GM23338 (cell line): ENCODE measurements around the gene PRELP. TPM values are rescaled to one million over a fixed set of nuclear protein-coding genes. Genes with fewer than 3 reads are reported as not detected.

Source experiments
- ATAC-seq: fragments of 200-7000 bp; cut with Tn5 transposase; 3 replicates; pipeline ENCODE4 v1.9.1; 2020
- DNase-seq: peaks from one replicate; pipeline ENCODE4 v3.0.0-alpha.2; 2015; ENCODE audit warnings: low spot score
- H2AFZ ChIP-seq: fragments of 200-600 bp; sonication (generic); 2 replicates; pipeline ENCODE4 v1.8.0; 2016; ENCODE audit warnings: antibody characterized with exemption, mild to moderate bottlenecking, moderate library complexity
- H3F3A ChIP-seq: fragments of 200-600 bp; sonication (generic); replicated peaks from 2 replicates; pipeline ENCODE4 v1.8.0; 2017; ENCODE audit warnings: antibody characterized with exemption, mixed run types, low read depth
- H3K27ac ChIP-seq: fragments of 200-600 bp; sonication (generic); 2 replicates; pipeline ENCODE4 v1.6.1; 2016; ENCODE audit warnings: low read depth
- H3K27me3 ChIP-seq: fragments of 200-600 bp; sonication (generic); 2 replicates; pipeline ENCODE4 v1.8.0; 2016; ENCODE audit warnings: mild to moderate bottlenecking, mixed run types, moderate library complexity; ENCODE audit not compliant: insufficient read depth
- H3K36me3 ChIP-seq: fragments of 200-600 bp; sonication (generic); 2 replicates; pipeline ENCODE4 v1.8.0; 2016; ENCODE audit warnings: mild to moderate bottlenecking; ENCODE audit not compliant: insufficient read depth
- H3K4me1 ChIP-seq: fragments of 200-600 bp; sonication (generic); 2 replicates; pipeline ENCODE4 v1.8.0; 2016; ENCODE audit warnings: mild to moderate bottlenecking, moderate library complexity; ENCODE audit not compliant: insufficient read depth
- H3K4me2 ChIP-seq: fragments of 200-600 bp; sonication (generic); 2 replicates; pipeline ENCODE4 v1.7.1; 2017; ENCODE audit warnings: mixed run types
- H3K4me3 ChIP-seq: fragments of 200-600 bp; sonication (generic); 2 replicates; pipeline ENCODE4 v1.6.1; 2016; ENCODE audit warnings: mixed run types
- H3K79me2 ChIP-seq: fragments of 200-600 bp; sonication (generic); replicated peaks from 2 replicates; pipeline ENCODE4 v1.8.0; 2017; ENCODE audit warnings: mild to moderate bottlenecking; ENCODE audit not compliant: insufficient read depth
- H3K9me2 ChIP-seq: fragments of 200-600 bp; sonication (generic); 2 replicates; pipeline ENCODE4 v1.8.0; 2017; ENCODE audit not compliant: insufficient read depth
- H4K20me1 ChIP-seq: fragments of 200-600 bp; sonication (generic); replicated peaks from 2 replicates; pipeline ENCODE4 v1.8.0; 2017; ENCODE audit warnings: mild to moderate bottlenecking; ENCODE audit not compliant: insufficient read depth
- H3K27ac Mint-ChIP-seq: 2 replicates; pipeline ENCODE4 v1.8.0; 2020; ENCODE audit warnings: inconsistent platforms, mild to moderate bottlenecking, moderate library complexity, mixed read lengths
- H3K27me3 Mint-ChIP-seq: 3 replicates; pipeline ENCODE4 v1.8.0; 2022; ENCODE audit warnings: low read depth, mild to moderate bottlenecking, moderate library complexity, mixed read lengths, inconsistent platforms; ENCODE audit not compliant: insufficient read depth, poor library complexity
- H3K36me3 Mint-ChIP-seq: 3 replicates; pipeline ENCODE4 v1.8.0; 2021; ENCODE audit warnings: low read depth, mild to moderate bottlenecking, inconsistent platforms, moderate library complexity, mixed read lengths
- H3K4me1 Mint-ChIP-seq: 3 replicates; pipeline ENCODE4 v1.8.0; 2020; ENCODE audit warnings: mild to moderate bottlenecking, inconsistent platforms, mixed read lengths
- H3K4me3 Mint-ChIP-seq: 3 replicates; pipeline ENCODE4 v1.8.0; 2021; ENCODE audit warnings: moderate library complexity, mild to moderate bottlenecking, inconsistent platforms, mixed read lengths
- H3K9me3 Mint-ChIP-seq: 3 replicates; pipeline ENCODE4 v1.8.0; 2020; ENCODE audit warnings: moderate library complexity, mild to moderate bottlenecking, inconsistent platforms, mixed read lengths
- CREB1 ChIP-seq: fragments of 250-450 bp; sonication (Bioruptor Pico); IDR thresholded peaks from 2 replicates; pipeline ENCODE4 v1.5.0; 2020; ENCODE audit warnings: low read depth, mild to moderate bottlenecking, moderate library complexity
- CTCF ChIP-seq, 2 experiments: fragments of 200-600 bp in 1 of 2; sonication (generic) in 1 of 2; conservative IDR thresholded peaks; 2 replicates each; pipeline versions ENCODE4 v1.5.1 to v1.6.1; 2016 to 2017; ENCODE audit warnings: antibody characterized with exemption in 2 of 2, low read depth in 2 of 2, mild to moderate bottlenecking in 2 of 2, moderate library complexity in 1 of 2
- ETS1 ChIP-seq: IDR thresholded peaks from 2 replicates; pipeline ENCODE4 v1.6.1; 2016; ENCODE audit warnings: antibody characterized with exemption
- NANOG ChIP-seq: IDR thresholded peaks from 2 replicates; pipeline ENCODE4 v1.6.1; 2016; ENCODE audit warnings: antibody characterized with exemption, borderline replicate concordance
- POLR2AphosphoS5 ChIP-seq: IDR thresholded peaks from 2 replicates; pipeline ENCODE4 v1.6.1; 2016; ENCODE audit warnings: antibody characterized with exemption, low read depth
- ZNF331 ChIP-seq: fragments of 250-450 bp; sonication (Bioruptor Pico); IDR thresholded peaks from 2 replicates; pipeline ENCODE4 v1.5.0; 2020; ENCODE audit warnings: low read depth, mild to moderate bottlenecking, moderate library complexity
- ZNF462 ChIP-seq: fragments of 250-450 bp; sonication (Bioruptor Pico); IDR thresholded peaks from 2 replicates; pipeline ENCODE4 v1.5.0; 2020; ENCODE audit warnings: mild to moderate bottlenecking, moderate library complexity
- polyA plus RNA-seq: library from polyadenylated mRNA; unstranded; fragments of >200 nt; fragmentation: Nextera tagmentation; extraction: Ambion mirVana; gene quantifications from 2 replicates; pipeline ENCODE4 v1.2.1, GENCODE V29; 2016
- total RNA-seq: library from RNA; depleted of rRNA; stranded (reverse); fragments of >200 nt; shearing (Covaris generic); gene quantifications from 2 replicates; pipeline ENCODE4 v1.2.3, GENCODE V29; 2014

PRELP gene
- total and polyA plus RNA-seq, 2 experiments from 2014 or later = 0.03 TPM

- no peaks in the 10 kb centered on the region for H3K9me3 Mint-ChIP-seq
- H2AFZ ChIP-seq = no peak overlapping the region
- H3K4me3 Mint-ChIP-seq = no peak overlapping the region
Observed at GRCh38 chr1:203462143-203462542, 13.5 kb upstream of the PRELP start.

More at GRCh38 chr1:203462143-203462542, 13.5 kb upstream of the PRELP start:
- no peaks in the 10 kb centered on the region for H3K27me3 ChIP-seq
- no peak for TF ChIP-seq CREB1 (CRISPR knock-in tag)
- TF ChIP-seq ZNF462 = no peak
- TF ChIP-seq POLR2AphosphoS5 = no peak
- TF ChIP-seq ETS1 = no peak
- no peak for TF ChIP-seq CTCF (conservative IDR thresholded peaks at IDR 0.05; ENCODE audit: low read depth in 2 of 2)
- no peak for TF ChIP-seq ZNF331 (CRISPR knock-in tag)
- no peak for TF ChIP-seq NANOG
- no peaks in the 10 kb centered on the region for H4K20me1 ChIP-seq
- H3K4me3 ChIP-seq = no peak overlapping the region
- no peak overlapping the region for H3K27ac ChIP-seq
- no peaks in the 10 kb centered on the region for H3K36me3 ChIP-seq
- no peak overlapping the region for H3K27ac Mint-ChIP-seq
- H3K36me3 Mint-ChIP-seq = no peaks in the 10 kb centered on the region
- ATAC-seq (no peak), DNase-seq (no peak)
- H3K4me1 Mint-ChIP-seq = peaks cover 26% of the 10 kb centered on the region
- H3F3A ChIP-seq = no peaks in the 10 kb centered on the region
- H3K9me2 ChIP-seq = no peaks in the 10 kb centered on the region
- H3K4me2 ChIP-seq = no peak overlapping the region
- H3K27me3 Mint-ChIP-seq = peaks cover 7% of the 10 kb centered on the region
- H3K4me1 ChIP-seq = no peaks in the 10 kb centered on the region
- no peaks in the 10 kb centered on the region for H3K79me2 ChIP-seq
